Measurements from ENCODE around the gene GPR152. TPM values are rescaled to one million over a fixed set of nuclear protein-coding genes. Genes with fewer than 3 reads are reported as not detected.

The GPR152 gene
- total RNA-seq, 1 donor from 2014 or later = not detected

- H3K9me3 Mint-ChIP-seq (ENCODE audit: unreplicated experiment) = no peaks in the 10 kb centered on the region
- peaks cover 2% of the 10 kb centered on the region for H3K4me1 Mint-ChIP-seq (ENCODE audit: low read depth, unreplicated experiment)
- no peaks in the 10 kb centered on the region for H3K9me3 ChIP-seq (ENCODE audit: insufficient read depth, low read depth, low read length)
- no peak overlapping the region for H2AFZ ChIP-seq (ENCODE audit: low read depth, low read length)
- TF ChIP-seq, protein P1, sequence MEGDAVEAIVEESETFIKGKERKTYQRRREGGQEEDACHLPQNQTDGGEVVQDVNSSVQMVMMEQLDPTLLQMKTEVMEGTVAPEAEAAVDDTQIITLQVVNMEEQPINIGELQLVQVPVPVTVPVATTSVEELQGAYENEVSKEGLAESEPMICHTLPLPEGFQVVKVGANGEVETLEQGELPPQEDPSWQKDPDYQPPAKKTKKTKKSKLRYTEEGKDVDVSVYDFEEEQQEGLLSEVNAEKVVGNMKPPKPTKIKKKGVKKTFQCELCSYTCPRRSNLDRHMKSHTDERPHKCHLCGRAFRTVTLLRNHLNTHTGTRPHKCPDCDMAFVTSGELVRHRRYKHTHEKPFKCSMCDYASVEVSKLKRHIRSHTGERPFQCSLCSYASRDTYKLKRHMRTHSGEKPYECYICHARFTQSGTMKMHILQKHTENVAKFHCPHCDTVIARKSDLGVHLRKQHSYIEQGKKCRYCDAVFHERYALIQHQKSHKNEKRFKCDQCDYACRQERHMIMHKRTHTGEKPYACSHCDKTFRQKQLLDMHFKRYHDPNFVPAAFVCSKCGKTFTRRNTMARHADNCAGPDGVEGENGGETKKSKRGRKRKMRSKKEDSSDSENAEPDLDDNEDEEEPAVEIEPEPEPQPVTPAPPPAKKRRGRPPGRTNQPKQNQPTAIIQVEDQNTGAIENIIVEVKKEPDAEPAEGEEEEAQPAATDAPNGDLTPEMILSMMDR (IDR thresholded peaks at IDR 0.05; ENCODE audit: insufficient read depth, low read depth, low read length) = no peak
- no peak for TF ChIP-seq EZH2 (IDR thresholded peaks at IDR 0.05; ENCODE audit: insufficient read depth, low read length)
- H3K4me1 ChIP-seq (ENCODE audit: insufficient read depth, low read length) = peaks cover 23% of the 10 kb centered on the region
- H3K79me2 ChIP-seq (ENCODE audit: insufficient read depth, low read length) = peaks cover 26% of the 10 kb centered on the region
- H3K4me3 Mint-ChIP-seq (ENCODE audit: unreplicated experiment) = no peak overlapping the region
- H3K36me3 Mint-ChIP-seq (ENCODE audit: low read depth, unreplicated experiment) = peaks cover 8% of the 10 kb centered on the region
- H3K27ac ChIP-seq (ENCODE audit: low read depth, low read length) = no peak overlapping the region
- H3K9ac ChIP-seq (ENCODE audit: low read length) = no peak overlapping the region
- no peaks in the 10 kb centered on the region for H3K27me3 Mint-ChIP-seq (ENCODE audit: low read depth, unreplicated experiment)
- no peak overlapping the region for H3K4me3 ChIP-seq (ENCODE audit: insufficient read depth, low read depth, low read length)
- FAIRE-seq (no peak), DNase-seq (ENCODE audit: low read depth) (no peak)
- H3K27ac Mint-ChIP-seq (ENCODE audit: unreplicated experiment) = no peak overlapping the region
- no peaks in the 10 kb centered on the region for H3K27me3 ChIP-seq (ENCODE audit: insufficient read depth, low read length)
- H3K36me3 ChIP-seq (ENCODE audit: insufficient read depth, low read length) = peaks cover 8% of the 10 kb centered on the region
- no peak overlapping the region for H3K4me2 ChIP-seq (ENCODE audit: low read length)
- H4K20me1 ChIP-seq (ENCODE audit: insufficient read depth, low read length) = peaks cover 3% of the 10 kb centered on the region
Observed at GRCh38 chr11:67432655-67433349, 19.7 kb downstream of the GPR152 start.

- Mint-ChIP-seq H3K36me3 (ENCODE audit: low read depth, unreplicated experiment) (peaks cover 8% of the 10 kb centered on the region), H3K27ac (ENCODE audit: unreplicated experiment) (peak overlapping the region; percentile 15), H3K4me1 (ENCODE audit: low read depth, unreplicated experiment) (peaks cover 2% of the 10 kb centered on the region), H3K27me3 (ENCODE audit: low read depth, unreplicated experiment) (no peaks in the 10 kb centered on the region), H3K4me3 (ENCODE audit: unreplicated experiment) (peak overlapping the region; percentile 45), H3K9me3 (ENCODE audit: unreplicated experiment) (no peaks in the 10 kb centered on the region)
- Histone ChIP-seq H3K27ac (ENCODE audit: low read depth, low read length) (no peak overlapping the region), H3K4me3 (ENCODE audit: insufficient read depth, low read depth, low read length) (no peak overlapping the region), H3K4me1 (ENCODE audit: insufficient read depth, low read length) (peaks cover 19% of the 10 kb centered on the region), H3K27me3 (ENCODE audit: insufficient read depth, low read length) (no peaks in the 10 kb centered on the region), H3K9me3 (ENCODE audit: insufficient read depth, low read depth, low read length) (no peaks in the 10 kb centered on the region), H3K9ac (ENCODE audit: low read length) (no peak overlapping the region), H3K79me2 (ENCODE audit: insufficient read depth, low read length) (peaks cover 26% of the 10 kb centered on the region), H3K36me3 (ENCODE audit: insufficient read depth, low read length) (peaks cover 8% of the 10 kb centered on the region), H4K20me1 (ENCODE audit: insufficient read depth, low read length) (peaks cover 3% of the 10 kb centered on the region), H3K4me2 (ENCODE audit: low read length) (no peak overlapping the region), H2AFZ (ENCODE audit: low read depth, low read length) (no peak overlapping the region)
- no peak for FAIRE-seq
- DNase-seq (ENCODE audit: low read depth) = no peak
- TF ChIP-seq, protein P1 (IDR thresholded peaks at IDR 0.05; ENCODE audit: insufficient read depth, low read depth, low read length) = no peak
- no peak for TF ChIP-seq EZH2 (IDR thresholded peaks at IDR 0.05; ENCODE audit: insufficient read depth, low read length)
Observed at GRCh38 chr11:67431346-67432249, 20.9 kb downstream of the GPR152 start.
